Endothelial cell of umbilical vein (primary cell): ENCODE data around the gene OTUD1.

ENCODE experiments used
- JUN ChIP-seq: IDR thresholded peaks from 2 replicates; pipeline ENCODE4 v1.6.1; 2011; ENCODE audit warnings: borderline replicate concordance, low read depth; ENCODE audit not compliant: insufficient read length, insufficient read depth
- POLR2A ChIP-seq: IDR thresholded peaks from 2 replicates; pipeline ENCODE4 v1.6.1; 2012; ENCODE audit warnings: low read depth, mild to moderate bottlenecking, control low read depth, low read length
- TF ChIP-seq, protein P1 (sequence below): IDR thresholded peaks from 2 replicates; pipeline ENCODE4 v1.6.1; 2011; ENCODE audit not compliant: insufficient read depth, insufficient read length
- TF ChIP-seq, protein P2 (sequence below), 2 donors: IDR thresholded peaks; 1 replicate in 1 of 2; 2 replicates in 1 of 2; pipeline ENCODE4 v1.5.1; 2011; ENCODE audit warnings: low read length in 2 of 2, mild to moderate bottlenecking in 2 of 2, moderate library complexity in 2 of 2, control low read depth in 1 of 2, inconsistent platforms in 1 of 2, low read depth in 1 of 2; ENCODE audit not compliant: insufficient read depth in 1 of 2; ENCODE audit errors: extremely low read depth in 1 of 2

DNA sequence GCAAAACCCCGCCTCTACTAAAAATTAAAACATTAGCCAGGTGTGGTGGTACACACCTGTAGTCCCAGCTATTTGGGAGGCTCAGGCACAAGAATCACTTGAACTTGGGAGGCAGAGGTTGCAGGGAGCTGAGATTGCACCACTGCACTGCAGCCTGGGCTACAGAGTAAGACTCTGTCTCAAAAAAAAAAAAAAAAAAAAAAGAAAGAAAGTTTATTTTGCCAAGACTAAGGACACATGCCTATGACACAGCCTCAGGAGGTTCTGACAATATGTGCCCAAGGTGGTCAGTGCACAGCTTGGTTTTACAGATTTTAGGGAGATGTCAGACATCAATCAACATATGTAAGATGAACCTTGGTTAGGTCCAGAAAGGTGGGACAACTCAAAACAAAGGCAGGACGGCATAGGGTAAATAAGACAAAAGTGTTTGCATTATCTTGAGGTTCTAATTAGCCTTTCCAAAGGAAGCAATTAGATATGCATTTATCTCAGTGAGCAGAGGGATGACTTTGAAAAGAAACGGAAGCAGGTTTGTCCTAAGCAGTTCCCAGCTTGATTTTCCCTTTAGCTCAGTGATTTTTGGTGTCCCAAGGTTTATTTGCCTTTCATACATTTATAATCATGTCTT, 20.7 kb upstream of the OTUD1 start:
- TF ChIP-seq, protein P1, sequence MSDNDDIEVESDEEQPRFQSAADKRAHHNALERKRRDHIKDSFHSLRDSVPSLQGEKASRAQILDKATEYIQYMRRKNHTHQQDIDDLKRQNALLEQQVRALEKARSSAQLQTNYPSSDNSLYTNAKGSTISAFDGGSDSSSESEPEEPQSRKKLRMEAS, result no peak
- TF ChIP-seq JUN (no peak), POLR2A (no peak)
- TF ChIP-seq, protein P2, sequence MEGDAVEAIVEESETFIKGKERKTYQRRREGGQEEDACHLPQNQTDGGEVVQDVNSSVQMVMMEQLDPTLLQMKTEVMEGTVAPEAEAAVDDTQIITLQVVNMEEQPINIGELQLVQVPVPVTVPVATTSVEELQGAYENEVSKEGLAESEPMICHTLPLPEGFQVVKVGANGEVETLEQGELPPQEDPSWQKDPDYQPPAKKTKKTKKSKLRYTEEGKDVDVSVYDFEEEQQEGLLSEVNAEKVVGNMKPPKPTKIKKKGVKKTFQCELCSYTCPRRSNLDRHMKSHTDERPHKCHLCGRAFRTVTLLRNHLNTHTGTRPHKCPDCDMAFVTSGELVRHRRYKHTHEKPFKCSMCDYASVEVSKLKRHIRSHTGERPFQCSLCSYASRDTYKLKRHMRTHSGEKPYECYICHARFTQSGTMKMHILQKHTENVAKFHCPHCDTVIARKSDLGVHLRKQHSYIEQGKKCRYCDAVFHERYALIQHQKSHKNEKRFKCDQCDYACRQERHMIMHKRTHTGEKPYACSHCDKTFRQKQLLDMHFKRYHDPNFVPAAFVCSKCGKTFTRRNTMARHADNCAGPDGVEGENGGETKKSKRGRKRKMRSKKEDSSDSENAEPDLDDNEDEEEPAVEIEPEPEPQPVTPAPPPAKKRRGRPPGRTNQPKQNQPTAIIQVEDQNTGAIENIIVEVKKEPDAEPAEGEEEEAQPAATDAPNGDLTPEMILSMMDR (IDR thresholded peaks at IDR 0.05; ENCODE audit: extremely low read depth in 1 of 2, insufficient read depth in 1 of 2, low read depth in 1 of 2, low read length in 2 of 2), result no peak
